PC-3 (cell line): ENCODE data around the gene ATF6.

Experiments used
- CTCF ChIP-seq: fragments of 300-600 bp; sonication (generic); conservative IDR thresholded peaks from 2 replicates; pipeline ENCODE4 v1.5.1; 2017; ENCODE audit warnings: antibody characterized with exemption, low read depth, mild to moderate bottlenecking, low read length
- EZH2 ChIP-seq: fragments of 300-600 bp; sonication (generic); IDR thresholded peaks from one replicate; pipeline ENCODE4 v1.6.1; 2017; ENCODE audit warnings: antibody characterized with exemption, mild to moderate bottlenecking, low read length; ENCODE audit not compliant: unreplicated experiment
- EZH2phosphoT487 ChIP-seq: fragments of 300-600 bp; sonication (generic); IDR thresholded peaks from 2 replicates; pipeline ENCODE4 v1.6.1; 2018; ENCODE audit warnings: mild to moderate bottlenecking, antibody characterized with exemption, low read length, borderline replicate concordance

- TF ChIP-seq CTCF = no peak
- TF ChIP-seq EZH2phosphoT487 = no peak
- no peak for TF ChIP-seq EZH2
These were observed 203.9 kb downstream of the ATF6 start for GRCh38 chr1:161970036-161970435.
